GM19455 (cell line): ENCODE data around the gene ASPHD2.

ENCODE experiments used
- ATAC-seq: cut with Tn5 transposase; IDR thresholded peaks from one replicate; pipeline ENCODE4 v1.9.1; 2021; ENCODE audit not compliant: unreplicated experiment

The ASPHD2 gene

DNA sequence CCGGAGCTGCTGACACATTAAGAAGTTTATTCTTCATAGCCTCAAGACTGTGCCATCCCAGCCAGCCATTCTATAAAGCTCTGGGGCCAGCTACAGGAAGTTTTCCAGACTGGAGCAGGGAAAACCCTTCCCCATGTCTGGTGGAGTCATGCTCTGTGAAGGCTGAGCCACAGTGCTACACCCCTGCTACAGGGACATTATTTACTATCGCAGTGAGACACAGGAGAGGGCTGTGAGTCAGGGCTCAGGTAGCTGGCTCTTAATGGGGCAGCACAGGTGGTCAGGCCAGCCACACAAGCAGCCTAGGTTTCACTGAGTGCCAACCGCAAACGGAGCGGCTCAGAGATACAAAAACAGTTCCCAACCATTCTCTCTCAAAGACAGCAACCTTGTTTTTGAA lies 42.5 kb downstream of the ASPHD2 start:
- ATAC-seq: no peak

DNA sequence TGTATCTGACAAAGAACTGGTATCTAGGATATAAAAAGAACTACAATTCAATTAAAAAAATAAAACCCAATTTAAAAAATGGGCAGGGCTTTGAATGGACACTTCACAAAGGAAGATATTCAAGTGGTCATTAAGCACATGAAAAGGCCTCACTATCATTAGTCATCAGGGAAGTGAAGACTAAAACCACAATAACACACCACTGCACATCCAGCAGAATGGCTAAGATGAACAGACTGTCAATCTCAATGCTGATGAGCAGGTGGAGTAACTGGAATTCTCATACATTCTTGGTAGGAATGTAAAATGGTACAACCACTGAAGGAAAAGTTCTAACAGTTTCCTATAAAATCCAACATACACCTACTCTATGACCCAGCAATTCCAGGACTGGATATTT lies 45.6 kb downstream of the ASPHD2 start:
- ATAC-seq: no peak

DNA sequence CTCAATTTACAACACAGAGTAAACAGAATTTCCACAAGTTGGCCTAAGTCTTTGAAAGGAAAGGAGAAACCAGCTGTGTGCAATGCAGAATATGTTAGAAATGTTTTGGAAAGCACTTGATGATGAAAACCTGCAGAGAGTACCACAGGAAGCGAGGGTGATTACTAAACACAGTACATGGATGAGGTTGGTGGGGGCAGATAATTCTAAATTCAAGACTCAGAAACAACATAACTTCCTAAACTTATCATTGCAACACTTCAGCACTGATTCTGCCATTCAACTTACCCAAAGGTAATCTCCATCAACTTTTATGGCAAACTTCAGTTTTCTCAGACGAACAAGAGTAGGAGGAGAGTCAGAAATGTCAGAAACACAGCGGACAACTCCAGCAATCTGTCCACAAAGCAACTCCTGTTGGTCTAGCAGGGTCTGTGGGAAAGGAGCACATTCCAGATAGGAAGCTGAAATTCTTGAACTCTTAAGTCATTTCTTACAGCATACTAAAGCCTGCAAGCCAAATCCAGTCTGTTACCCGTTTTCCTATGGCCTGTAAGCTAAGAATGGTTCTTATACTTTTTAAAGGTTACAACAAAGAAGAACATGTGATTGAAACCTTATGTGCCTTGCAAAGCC lies 47.8 kb downstream of the ASPHD2 start:
- ATAC-seq: no peak

DNA sequence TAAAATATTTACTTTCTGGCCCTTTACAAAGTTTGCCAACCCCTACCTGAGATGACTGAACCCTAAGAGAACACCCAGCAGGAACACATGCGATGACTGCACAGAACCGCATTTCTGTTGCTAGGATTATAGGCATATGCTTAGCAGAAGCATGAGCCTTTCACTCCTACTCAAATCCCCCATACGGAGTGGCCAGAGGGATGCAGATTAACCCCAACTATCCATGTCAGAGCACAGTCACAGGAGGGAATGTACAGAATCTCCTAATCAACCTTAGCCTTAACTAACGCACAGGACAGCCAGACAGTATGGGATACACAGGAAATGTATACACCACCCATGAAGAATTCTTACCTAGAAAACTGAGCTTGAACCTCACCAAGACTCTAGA lies 48.3 kb downstream of the ASPHD2 start:
- ATAC-seq: no peak

DNA sequence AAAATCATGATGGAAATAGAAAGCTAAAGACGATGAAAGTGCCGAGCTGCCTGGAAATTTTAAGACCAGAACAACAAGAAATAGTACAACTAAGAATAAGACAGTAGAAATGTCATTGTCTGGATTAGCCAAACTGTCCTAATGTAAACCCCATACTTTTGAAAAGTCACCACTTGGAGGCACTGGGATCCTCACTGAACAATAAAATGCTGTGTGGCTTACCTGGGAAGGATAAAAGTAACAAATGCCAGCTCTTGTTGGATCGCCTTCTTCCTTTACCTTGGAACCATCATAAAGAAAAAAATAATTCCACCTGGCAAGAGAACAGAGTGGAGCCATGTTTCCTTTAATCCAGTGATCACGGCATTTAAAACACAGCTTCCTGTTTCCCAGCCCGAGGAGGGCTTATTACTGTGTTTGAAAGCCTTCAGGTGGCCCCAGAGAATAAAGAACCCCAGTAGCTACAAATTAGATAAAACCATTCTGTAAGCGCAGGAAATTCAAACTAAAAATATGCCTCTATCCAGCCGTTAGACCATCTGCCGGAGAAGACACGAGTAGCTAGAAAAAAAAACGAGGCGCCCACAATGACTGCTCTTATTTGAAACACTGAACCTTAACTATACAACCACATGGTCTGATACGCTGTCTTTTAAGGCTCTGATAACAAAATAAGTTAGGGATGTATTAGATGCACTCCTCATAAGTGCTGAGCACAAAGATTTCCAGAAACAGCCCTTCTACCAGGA lies 50.2 kb downstream of the ASPHD2 start:
- ATAC-seq: no peak

DNA sequence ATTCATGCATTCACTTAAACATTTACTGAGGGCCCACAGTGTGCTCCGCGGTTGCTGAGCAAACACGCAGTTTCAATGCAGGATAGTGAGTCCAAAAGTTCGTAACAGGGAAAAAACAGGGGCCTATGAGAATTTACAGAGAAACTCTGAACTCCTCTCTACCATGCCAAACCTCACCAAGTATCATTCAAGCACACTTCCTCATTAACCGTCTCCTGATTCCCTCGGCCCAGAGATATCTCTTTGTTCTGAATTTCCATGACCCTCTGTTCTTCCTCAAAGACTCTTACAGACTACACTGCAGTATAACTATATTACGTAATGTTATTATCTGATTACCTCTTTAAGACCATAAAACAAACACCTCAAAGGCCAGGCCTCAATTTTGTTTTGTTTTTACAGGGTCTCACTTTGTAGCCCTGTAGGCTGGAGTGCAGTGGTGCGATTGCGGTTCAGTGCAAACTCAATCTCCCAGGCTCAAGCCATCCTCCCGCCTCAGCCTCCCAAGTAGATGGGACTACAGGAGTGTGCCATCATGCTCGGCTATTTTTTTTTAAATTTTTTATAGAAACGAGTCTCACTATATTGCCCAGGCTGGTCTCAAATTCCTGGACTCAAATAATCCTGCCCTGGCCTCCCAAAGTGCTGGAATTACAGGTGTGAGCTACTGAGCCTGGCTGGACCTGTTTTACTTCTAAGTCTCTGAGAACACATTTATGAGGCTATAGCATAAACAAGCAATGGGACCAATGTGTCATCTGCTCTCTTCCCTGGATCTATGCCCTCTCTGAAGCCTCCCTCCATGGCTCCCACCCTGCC lies 50.9 kb downstream of the ASPHD2 start:
- no peak for ATAC-seq

DNA sequence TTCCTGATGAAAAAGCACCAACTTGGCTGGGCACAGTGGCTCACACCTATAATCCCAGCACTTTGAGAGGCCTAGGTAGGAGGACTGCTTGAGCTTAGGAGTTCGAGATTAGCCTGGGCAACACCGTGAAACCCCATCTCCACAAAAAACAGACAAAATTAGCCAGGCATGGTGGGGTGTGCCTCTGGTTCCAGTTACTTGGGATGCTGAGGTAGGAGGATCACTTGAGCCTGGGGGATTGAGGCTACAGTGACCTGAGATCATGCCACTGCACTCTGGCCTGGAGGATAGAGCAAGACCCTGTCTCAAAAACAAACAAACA lies 51.5 kb downstream of the ASPHD2 start:
- ATAC-seq: no peak

DNA sequence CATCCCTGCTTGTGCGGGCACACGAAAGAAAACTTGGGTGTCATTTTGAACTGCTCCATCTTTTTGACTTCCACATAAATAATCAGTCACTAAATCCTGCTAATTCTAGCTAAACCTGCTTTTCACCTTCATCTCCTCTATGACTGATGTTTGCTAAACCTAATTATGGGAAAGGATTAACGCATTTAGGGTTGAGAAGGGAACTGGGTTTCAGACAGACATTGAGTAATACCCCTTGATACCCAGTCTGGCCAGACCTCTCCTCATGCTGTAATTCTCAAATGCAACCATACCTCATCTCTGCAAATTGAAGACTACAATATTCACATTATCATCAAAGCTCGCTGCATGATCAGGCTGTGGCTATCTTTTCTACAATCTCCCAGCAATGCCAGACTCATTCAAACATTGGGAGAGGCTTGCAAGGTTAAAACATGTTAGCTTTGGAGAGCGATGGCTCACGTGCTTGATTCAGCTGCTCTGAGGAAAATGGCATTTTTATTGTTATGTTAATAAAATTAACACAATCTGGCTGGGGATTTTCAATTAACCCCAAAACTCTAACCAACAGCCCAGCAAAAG lies 52.1 kb downstream of the ASPHD2 start:
- ATAC-seq: no peak

DNA sequence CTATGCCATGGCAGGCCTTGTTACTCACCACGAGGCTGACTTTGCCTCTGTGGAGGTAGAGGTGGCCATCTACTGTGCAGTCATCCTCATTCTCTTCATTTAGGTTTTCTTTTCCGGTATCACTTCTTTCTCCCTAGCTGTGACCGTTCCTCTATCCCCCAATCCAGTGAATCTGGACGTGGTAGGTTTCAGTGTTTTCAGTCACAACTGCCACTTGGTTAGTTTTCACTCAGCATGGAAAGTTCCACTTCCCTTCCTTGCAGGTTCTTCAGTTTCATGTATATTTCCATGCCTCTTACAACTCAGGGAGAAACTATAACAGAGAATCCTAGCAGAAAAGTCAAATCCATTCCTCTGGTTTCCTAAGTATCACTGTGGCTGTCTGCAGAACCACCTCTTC lies 52.6 kb downstream of the ASPHD2 start:
- no peak for ATAC-seq

DNA sequence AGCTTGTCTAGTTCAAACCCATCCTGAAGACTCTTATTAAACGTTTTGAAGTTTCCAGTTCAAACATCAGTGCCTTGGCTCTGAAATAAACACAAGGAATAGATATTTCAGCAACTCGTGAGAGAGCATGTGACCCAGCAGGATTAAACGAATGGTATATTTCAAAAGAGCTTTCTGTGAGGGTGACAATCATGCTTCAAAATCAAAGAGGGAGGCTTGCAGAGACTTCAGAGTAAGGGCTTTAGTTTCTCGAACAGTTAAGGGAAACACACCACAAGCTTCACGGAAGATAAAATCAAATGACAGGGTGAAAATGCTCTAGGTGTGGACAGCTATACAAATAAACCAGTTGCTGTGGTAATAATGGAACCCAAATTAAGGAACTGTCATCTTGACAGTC lies 53.1 kb downstream of the ASPHD2 start:
- no peak for ATAC-seq

DNA sequence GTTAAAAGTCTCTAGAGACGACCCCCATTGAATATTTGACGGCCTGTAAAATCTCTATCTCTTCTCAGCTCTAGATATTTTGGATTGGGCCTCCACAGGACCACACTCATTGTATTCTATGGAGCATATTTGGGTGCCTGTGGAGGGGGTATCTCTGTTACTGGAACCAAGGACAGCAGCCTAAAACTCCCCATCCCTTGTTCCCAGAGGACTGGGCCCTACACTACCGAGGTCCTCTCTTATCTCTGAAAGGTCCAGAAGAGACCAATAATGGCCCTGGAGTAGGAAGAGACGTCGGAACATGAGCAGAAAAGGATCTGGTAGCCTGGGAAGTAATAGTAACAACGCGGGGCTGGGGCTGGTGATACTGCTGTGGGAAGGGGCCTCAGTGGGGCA lies 54.0 kb downstream of the ASPHD2 start:
- no peak for ATAC-seq

DNA sequence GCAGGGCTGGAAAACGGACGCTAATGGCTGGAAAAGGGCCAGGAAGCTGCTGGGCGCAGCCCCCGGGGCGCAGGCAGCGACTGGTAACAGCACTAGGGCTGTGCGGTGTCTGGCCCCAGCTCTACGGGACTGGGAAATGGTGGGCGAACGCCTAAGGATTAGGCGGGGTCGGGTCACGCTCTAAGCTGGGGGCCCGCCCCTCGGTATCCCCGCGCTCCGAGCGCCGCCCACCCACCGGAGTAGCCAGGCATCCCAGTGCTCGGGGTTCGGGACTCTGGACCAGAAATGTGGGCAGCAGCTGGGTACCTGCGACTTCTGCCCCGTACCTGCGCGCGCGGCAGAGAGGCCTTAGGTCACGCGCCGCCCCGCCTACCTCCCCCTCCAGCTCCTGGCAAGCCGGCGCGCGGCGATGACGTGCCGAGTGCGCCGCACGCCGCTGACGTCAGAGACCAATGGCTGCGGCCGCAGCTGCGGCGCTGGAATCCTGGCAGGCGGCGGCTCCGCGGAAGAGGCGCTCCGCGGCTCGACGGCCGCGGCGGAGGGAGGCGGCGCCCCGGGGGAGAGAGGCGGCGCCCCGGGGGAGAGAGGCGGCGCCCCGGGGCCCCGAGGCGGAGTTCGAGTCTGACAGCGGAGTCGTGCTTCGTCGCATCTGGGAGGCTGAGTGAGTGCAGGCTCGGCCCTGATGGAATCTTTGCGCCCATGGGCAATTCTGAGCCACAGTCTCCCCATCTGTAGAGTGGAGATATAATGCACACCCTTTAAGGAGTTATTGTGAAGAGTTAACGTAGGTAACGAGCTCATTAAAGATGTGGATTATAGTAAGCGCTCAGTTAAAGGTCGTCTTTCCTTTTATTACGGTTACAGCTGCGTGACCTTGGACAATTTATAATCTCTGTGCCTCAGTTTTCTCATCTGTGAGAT lies 54.6 kb downstream of the ASPHD2 start, which contains the start of the genes HPS4 and SRRD:
TSS of gene HPS4 (minus strand) at position 345 of the 921 bp plus-strand sequence. CDS start 2,021 bp downstream, outside the sequence.
TSS of gene SRRD (plus strand) at position 439 of the 921 bp plus-strand sequence. CDS start at position 453, 14 bp downstream.
- peak; percentile 76 for ATAC-seq

DNA sequence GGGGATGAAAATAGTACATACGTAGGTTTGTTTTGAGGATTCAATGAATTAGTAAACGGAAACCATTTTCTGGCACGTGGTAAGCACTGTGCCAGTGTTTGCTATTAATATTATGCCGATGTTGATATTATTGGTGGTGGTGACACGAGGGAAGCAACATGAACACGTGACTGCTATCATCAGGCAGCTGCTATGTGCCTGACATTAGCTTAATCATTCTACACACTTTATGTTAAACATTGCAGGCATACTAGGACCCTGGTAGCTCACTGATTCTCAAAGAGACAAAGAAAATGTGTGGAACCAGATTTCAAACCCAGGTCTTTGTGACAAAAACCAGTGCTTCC lies 55.3 kb downstream of the ASPHD2 start:
- no peak for ATAC-seq

DNA sequence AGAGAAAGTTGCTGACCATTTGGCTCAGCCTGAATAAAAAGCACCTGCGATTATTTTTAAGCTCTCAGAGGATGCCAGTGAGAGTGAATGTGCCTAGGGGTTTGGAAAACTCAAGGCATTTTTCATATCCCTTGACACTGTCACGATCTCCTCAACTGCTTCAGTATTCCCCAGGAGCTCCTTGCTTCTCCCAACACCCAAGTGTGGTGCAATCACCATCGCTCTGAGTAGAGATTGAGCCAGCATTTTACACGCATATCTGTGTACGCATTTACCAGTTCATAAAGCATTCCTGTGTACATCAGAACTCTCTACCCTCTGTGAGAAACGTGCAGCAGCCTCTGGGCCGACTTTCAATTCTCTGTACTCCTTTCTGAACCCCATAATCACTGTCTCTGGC lies 56.0 kb downstream of the ASPHD2 start:
- ATAC-seq: no peak

DNA sequence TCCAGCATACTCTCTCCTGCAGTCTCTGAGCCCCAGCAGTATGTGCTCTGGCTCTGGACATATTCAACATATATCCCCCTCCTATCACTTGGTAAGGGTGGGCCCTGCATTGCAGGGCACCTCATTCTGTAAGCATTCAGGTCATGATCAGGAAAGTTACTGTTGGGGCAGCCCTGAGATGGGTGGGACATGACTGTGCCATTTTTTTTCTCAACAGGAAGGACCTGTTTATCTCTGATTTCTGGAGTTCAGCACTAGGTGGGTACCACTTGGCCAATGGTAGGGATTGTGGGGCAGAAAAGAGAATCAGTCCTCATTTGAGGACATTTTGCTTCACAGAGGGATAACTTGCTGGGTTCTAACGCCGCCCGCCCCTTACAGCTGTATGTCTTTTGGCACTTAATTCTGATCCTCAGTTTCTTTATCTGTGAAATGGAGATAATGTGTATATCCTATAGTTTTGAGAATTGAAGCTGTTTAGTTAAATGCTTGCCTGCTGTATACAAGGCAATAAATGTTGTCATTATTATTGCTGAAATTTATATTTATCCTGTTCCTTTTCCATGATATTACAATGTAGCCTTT lies 56.8 kb downstream of the ASPHD2 start:
- ATAC-seq: no peak

DNA sequence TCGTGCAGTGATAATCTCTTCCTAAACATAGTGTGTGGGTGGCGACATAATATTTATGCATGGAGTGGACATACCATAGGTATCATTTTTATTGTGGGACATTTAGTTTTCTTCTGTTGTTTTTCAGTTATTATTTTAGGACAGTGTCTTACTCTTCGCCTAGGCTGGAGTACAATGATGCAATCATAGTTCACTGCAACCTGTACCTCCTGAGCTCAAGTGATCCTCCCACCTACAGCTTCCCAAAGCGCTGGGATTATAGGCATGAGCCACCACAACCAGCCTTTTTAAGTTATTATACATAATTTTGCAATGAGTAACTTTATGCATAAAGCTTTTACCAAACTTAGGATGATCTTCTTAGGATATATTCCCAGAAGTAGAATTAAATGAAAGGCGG lies 57.3 kb downstream of the ASPHD2 start:
- no peak for ATAC-seq

DNA sequence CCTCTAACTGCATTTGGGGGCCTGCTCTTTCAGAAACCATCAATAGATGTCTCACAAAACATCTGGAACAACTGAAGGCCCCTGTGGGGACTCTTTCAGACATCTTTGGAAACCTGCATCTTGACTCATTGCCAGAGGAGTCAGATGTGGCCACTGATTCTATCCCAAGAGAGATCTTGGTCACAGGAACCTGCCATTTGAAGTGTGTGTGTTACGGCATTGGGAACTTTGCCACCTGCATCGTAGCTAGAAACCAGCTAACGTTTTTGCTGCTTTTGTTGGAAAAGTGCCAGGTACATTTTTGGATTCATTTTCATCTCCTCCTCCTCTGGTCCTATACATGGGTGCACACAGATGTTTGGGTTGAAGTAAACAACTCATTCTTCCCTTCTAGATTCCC lies 58.9 kb downstream of the ASPHD2 start:
- ATAC-seq: no peak

DNA sequence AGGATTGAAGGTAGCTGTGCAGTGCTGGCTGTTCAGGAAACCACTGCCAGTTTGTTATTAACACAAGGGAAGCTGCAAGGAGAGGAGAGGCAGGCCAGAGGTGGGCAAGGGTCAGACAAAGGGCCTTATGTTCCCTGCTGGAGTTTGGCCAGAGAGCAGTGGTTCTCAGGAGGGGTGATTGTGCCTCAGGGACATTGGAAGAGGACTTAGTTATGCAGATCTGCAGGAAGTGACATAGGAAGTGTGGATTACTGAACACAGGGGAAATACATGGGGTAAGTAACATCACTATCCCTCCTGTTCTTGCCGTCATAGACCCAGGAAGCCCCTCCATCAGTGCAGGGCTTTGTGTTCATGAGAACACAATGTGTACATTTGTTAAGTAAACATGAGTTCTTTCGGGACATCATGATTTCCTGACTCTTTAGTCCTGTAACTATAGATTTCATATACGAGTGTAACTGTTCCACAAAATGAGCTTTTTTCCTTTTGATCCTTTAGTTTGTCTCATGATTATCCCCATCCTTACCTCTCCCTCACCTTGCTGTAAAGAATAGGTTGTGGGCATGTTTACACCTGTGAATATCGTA lies 60.5 kb downstream of the ASPHD2 start:
- no peak for ATAC-seq

DNA sequence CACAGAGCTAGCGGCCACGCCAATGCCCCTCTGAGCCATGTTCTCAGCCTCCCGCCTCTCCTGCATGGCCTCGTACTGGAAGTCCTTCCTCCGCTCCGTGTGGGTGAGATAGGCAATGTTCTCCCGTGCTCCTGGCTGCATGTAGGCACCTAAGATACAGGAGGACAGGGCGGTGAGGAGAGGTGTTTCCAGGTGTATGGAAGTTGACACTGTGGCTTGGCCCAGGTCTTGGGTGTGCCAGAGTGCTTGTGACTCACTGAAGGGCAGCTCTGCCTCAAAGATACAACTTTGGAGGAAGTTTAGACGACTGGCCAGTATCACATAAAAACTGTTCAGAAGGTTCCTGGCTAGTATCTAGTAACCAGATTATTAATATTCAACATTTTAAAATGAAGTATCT lies 63.2 kb downstream of the ASPHD2 start:
- ATAC-seq: no peak

DNA sequence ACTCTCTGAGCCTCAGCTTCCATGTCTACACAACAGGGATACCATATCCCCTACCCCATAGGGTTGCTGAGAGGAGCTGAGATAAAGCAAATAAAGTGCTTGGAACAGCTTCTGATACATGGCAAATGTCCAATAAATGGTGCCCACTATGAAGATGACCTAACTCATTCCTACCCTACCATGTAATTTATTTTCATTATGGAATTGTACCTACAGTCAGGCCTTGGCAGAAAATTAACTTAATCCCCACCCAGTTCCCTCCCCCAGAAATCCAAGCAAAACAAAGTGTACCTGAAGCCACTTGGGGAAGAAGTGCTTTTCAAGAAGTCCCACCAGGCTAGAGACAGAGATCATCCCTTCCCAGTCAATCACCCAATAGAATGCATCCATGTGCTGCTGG lies 65.4 kb downstream of the ASPHD2 start:
- ATAC-seq: no peak
